Sigmoid colon (tissue), 7 donors: ENCODE results near the gene HOXA5. TPM values are rescaled to one million over a fixed set of nuclear protein-coding genes. Genes with fewer than 3 reads are reported as not detected.

Source experiments
- DNase-seq: peaks from one replicate; pipeline ENCODE4 v3.0.0-alpha.2; 2019
- H3K27ac ChIP-seq, 4 donors: fragments of 200-600 bp; sonication (generic); one replicate each; pipeline ENCODE4 v1.5.1; 2016 to 2019; ENCODE audit warnings: mild to moderate bottlenecking in 1 of 4
- H3K27me3 ChIP-seq, 3 donors: fragments of 200-600 bp; sonication (generic); one replicate each; pipeline ENCODE4 v1.5.1; 2019; ENCODE audit warnings: mild to moderate bottlenecking in 1 of 3
- H3K36me3 ChIP-seq, 4 donors: fragments of 200-600 bp; sonication (generic); one replicate each; pipeline ENCODE4 v1.5.1; 2016 to 2019
- H3K4me1 ChIP-seq, 4 donors: fragments of 200-600 bp; sonication (generic); one replicate each; pipeline ENCODE4 v1.5.1; 2017 to 2019
- H3K4me3 ChIP-seq, 4 donors: fragments of 200-600 bp; sonication (generic); one replicate each; pipeline ENCODE4 v1.5.1; 2017 to 2019; ENCODE audit warnings: mild to moderate bottlenecking in 2 of 4, moderate library complexity in 1 of 4
- H3K9me3 ChIP-seq, 4 donors: fragments of 200-600 bp in 3 of 4; sonication (generic) in 3 of 4; one replicate each; pipeline versions ENCODE4 v1.5.1 to v1.6.1; 2013 to 2019
- EP300 ChIP-seq, 4 donors: sonication (generic); formaldehyde crosslinking; IDR thresholded peaks; one replicate each; pipeline ENCODE4 v1.6.1; 2017; ENCODE audit warnings: antibody characterized with exemption in 4 of 4
- POLR2A ChIP-seq, 2 donors: fragments of 450-650 bp; IDR thresholded peaks; one replicate each; pipeline ENCODE4 v1.6.1; 2016; ENCODE audit warnings: antibody characterized with exemption in 2 of 2, mild to moderate bottlenecking in 2 of 2, moderate library complexity in 2 of 2
- POLR2AphosphoS5 ChIP-seq, 4 donors: sonication (generic); formaldehyde crosslinking; IDR thresholded peaks; one replicate each; pipeline ENCODE4 v1.6.1; 2017; ENCODE audit warnings: antibody characterized with exemption in 4 of 4
- WGBS, 2 donors: extraction: QIAGEN DNeasy Blood & Tissue Kit; methylation state at CpG; one replicate each; pipeline ENCODE4 v1.1.7; 2013; 5-methylcytosine and 5-hydroxymethylcytosine counted together
- intact Hi-C: fragments of 100-400 bp; cut with DNase I; formaldehyde crosslinking; loops from one replicate; pipeline ENCODE4 v1.15.1; 2023
- polyA plus RNA-seq, 3 donors: library from polyadenylated mRNA; stranded (reverse); fragments of 200-250 nt; gene quantifications; one replicate each; pipeline ENCODE4 v1.2.3, GENCODE V29; 2013
- total RNA-seq, 4 donors: library from RNA; depleted of rRNA; stranded (reverse); fragments of >200 nt; gene quantifications; one replicate each; pipeline ENCODE4 v1.1.0, GENCODE V29; 2016
- TF ChIP-seq, protein P1 (sequence below), 4 experiments: fragments of 450-650 bp in 3 of 4; fragments of 200-600 bp in 1 of 4; IDR thresholded peaks; one replicate each; pipeline ENCODE4 v1.5.1; 2016 to 2019; ENCODE audit warnings: antibody characterized with exemption in 4 of 4, mild to moderate bottlenecking in 3 of 4, moderate library complexity in 2 of 4
- donor health status: healthy with polysubstance abuse.
- donor health status: Bipolar disorder and iron deficiency.
- donor health status: healthy.

Gene HOXA5
- total and polyA plus RNA-seq, 7 donors = 3.2 to 14.3 (median 10.2) TPM

DNA sequence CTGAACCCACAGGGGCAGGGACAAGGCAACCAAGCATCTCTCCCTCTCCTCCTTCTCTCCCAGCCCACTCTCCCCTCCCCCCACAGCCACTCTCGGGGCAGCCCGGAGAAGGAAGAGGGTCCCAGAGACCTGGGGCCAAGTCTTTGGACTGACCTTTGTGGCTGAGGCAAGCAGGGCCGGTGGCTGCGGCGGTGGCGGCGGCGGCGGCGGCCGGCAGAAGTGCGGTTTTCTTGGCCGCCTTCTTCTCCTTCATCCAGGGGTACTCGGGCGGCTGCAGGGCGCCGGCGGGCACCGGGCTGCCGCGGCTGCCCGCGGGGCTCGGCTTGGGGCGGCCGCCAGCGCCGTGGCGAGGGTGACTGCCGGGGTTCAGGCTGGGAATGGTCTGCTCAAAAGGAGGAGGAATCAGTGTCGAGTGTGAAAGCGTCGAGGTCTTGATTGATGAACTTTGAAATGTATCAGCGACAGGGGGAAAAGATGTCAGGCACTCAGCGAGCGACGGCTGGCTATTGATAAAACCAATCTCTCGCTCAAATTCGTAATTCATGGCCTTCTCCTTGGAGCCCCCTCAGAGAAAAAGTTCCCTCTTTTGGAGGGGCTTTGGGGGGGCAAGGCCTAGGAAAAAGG, 41.4 kb downstream of the HOXA5 start:
- no peaks in the 10 kb centered on the region for H3K9me3 ChIP-seq
- whole genome bisulfite sequencing, 2 donors = 12 to 14% methylated on average over 39 of the region's 39 CpGs
- no peaks in the 10 kb centered on the region for H3K36me3 ChIP-seq
- no peaks in the 10 kb centered on the region for H3K27me3 ChIP-seq
- intact Hi-C loops = loop anchor here (5.0 kb wide), 1 partner anchor 65 kb away; the partner anchor contains the start of gene HOXA9
- peak; percentile 74 for DNase-seq
- peak overlapping the region; percentile 34 to 53 (median 44) for H3K4me3 ChIP-seq
- peaks cover 0 to 64% (median 29%) of the 10 kb centered on the region in 4 donors for H3K4me1 ChIP-seq
- no peak for TF ChIP-seq EP300 (IDR thresholded peaks at IDR 0.05)
- peak in 1 of 4 donors; percentile 1 for TF ChIP-seq POLR2AphosphoS5 (IDR thresholded peaks at IDR 0.05)
- H3K27ac ChIP-seq = peak overlapping the region; percentile 93 to 99 (median 94)

DNA sequence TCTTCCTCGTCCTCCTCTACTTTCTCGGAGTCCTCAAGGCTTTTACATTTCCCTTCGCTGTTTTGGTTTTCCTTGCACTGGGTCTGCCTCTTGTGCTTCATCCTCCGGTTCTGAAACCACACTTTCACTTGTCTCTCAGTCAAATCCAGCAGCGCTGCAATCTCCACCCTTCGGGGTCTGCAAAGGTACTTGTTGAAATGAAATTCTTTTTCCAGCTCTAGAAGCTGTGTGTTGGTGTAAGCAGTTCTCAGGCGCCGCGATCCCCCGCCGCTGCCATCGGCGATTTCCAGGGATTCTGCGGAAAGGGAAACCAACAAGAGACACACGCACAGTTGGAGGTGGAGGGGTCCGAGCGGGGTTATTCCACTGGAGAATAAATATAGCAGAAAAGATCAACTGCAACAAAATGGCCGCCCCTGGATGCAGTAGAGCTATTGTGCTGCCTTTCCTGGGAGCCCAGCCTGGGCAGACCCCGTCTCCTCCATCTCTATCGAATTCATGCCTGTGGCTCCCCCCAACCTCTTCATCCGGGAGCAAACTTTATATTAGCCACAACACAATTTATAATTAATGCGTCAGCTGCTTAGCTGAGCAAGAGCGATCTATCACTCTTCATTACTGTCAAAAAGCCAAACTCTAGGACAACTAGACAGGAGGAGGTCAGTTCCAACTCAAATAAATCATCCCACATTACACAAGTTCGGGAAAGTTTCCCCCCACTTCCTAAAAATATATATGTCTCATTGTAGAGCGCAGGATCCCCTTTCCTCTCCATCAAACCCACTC, 42.1 kb downstream of the HOXA5 start:
- Histone ChIP-seq H3K27ac (peak overlapping the region; percentile 93 to 99 (median 94)), H3K36me3 (no peaks in the 10 kb centered on the region), H3K27me3 (no peaks in the 10 kb centered on the region), H3K9me3 (no peaks in the 10 kb centered on the region), H3K4me1 (peaks cover 0 to 63% (median 32%) of the 10 kb centered on the region in 4 donors), H3K4me3 (peak overlapping the region; percentile 34 to 53 (median 44))
- TF ChIP-seq POLR2AphosphoS5 (IDR thresholded peaks at IDR 0.05) (peak; percentile 1 to 40 (median 35)), EP300 (IDR thresholded peaks at IDR 0.05) (no peak)
- peak; percentile 78 for DNase-seq
- intact Hi-C loops = loop anchor here (5.0 kb wide), 1 partner anchor 66 kb away; the partner anchor contains the start of gene HOXA9
- WGBS, 2 donors = 22 to 55% methylated on average over 25 of the region's 25 CpGs

DNA sequence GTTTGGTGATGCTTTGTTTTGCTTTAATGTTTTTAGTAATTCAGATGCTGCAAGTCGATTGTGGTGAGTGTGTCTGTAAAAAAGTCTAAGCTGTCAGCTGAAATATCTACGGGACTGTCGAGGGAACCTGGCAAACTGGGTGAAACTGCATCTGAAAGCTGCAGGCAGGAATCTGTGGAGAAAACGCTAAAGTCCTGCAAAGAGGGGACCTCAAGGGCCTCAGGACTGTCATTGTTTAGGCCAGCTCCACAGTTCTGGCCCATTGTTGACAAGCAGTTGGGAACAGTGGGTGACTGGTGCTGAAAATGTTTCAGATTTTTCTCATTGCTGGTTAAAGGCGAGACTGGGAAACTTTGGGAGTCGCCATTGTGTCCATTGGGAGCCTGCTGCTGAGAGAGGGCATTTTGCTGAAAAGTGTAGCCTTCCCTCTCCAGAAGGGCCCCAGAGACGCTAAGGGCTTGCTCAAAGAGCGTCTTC, 42.7 kb downstream of the HOXA5 start:
- intact Hi-C loops = loop anchor here (5.0 kb wide), 1 partner anchor 67 kb away; the partner anchor contains the start of gene HOXA9
- H3K27ac ChIP-seq = peak overlapping the region; percentile 93 to 99 (median 94)
- no peak for DNase-seq
- H3K4me3 ChIP-seq = peak overlapping the region; percentile 34 to 53 (median 44)
- H3K9me3 ChIP-seq = no peaks in the 10 kb centered on the region
- H3K27me3 ChIP-seq = no peaks in the 10 kb centered on the region
- 19 to 61% methylated on average over 8 of the region's 8 CpGs for WGBS, 2 donors
- no peaks in the 10 kb centered on the region for H3K36me3 ChIP-seq
- TF ChIP-seq, protein P1, sequence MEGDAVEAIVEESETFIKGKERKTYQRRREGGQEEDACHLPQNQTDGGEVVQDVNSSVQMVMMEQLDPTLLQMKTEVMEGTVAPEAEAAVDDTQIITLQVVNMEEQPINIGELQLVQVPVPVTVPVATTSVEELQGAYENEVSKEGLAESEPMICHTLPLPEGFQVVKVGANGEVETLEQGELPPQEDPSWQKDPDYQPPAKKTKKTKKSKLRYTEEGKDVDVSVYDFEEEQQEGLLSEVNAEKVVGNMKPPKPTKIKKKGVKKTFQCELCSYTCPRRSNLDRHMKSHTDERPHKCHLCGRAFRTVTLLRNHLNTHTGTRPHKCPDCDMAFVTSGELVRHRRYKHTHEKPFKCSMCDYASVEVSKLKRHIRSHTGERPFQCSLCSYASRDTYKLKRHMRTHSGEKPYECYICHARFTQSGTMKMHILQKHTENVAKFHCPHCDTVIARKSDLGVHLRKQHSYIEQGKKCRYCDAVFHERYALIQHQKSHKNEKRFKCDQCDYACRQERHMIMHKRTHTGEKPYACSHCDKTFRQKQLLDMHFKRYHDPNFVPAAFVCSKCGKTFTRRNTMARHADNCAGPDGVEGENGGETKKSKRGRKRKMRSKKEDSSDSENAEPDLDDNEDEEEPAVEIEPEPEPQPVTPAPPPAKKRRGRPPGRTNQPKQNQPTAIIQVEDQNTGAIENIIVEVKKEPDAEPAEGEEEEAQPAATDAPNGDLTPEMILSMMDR (IDR thresholded peaks at IDR 0.05) = no peak
- TF ChIP-seq EP300 (IDR thresholded peaks at IDR 0.05) = no peak
- peak in 2 of 4 donors; percentile 9 to 27 for TF ChIP-seq POLR2AphosphoS5 (IDR thresholded peaks at IDR 0.05)
- TF ChIP-seq POLR2A (IDR thresholded peaks at IDR 0.05) = no peak
- peaks cover 0 to 56% (median 30%) of the 10 kb centered on the region in 4 donors for H3K4me1 ChIP-seq

DNA sequence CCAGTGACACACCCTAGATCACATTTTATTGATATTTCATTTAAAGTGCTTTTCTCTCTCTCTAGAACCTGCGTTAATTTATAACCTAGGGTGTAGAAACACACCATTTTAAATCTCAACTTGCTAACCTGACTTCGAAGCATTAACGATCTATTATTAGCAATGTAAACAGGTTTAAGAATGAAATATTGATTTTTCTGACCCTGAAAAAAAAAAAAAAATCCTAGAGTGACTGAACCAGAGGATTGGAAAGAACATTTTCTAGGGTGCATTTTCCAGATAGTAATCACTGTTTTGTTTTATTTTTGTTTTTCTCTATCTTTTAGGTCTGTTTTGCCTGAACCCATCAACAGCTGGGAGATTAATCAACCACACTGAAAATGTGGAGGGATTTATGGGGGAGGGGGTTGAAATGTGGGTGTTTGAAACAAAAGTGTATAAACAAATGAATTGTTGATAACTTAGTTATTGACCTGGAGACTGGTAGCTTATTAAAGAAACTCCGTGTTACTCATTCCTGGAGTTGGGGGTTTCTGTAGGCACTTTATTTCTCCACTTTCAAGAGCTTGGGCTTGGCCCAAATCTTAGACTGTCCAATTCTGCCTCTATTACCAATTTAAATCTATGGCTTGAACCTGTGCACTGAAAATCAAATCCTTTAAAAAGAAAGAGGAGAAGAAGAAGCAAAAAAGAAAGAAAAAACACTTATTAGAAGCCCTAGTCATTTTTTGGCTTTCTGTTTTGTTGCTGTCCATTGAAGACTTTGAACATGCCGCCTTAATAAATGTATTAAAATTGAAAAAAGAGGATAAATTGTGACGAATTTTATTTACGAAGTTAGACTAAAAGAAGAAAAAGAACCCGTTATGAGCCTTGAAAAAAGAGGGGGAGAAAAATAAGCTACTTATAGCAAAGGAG, 43.8 kb downstream of the HOXA5 start:
- TF ChIP-seq, protein P1 (IDR thresholded peaks at IDR 0.05) = no peak
- no peak for TF ChIP-seq POLR2A (IDR thresholded peaks at IDR 0.05)
- no peak for TF ChIP-seq EP300 (IDR thresholded peaks at IDR 0.05)
- no peak for TF ChIP-seq POLR2AphosphoS5 (IDR thresholded peaks at IDR 0.05)
- Histone ChIP-seq H3K4me1 (peaks cover 0 to 52% (median 30%) of the 10 kb centered on the region in 4 donors), H3K4me3 (peak overlapping the region in 2 of 4 donors; percentile 91 to 93), H3K9me3 (no peaks in the 10 kb centered on the region), H3K27ac (peak overlapping the region; percentile 93 to 99 (median 94)), H3K27me3 (no peaks in the 10 kb centered on the region), H3K36me3 (no peaks in the 10 kb centered on the region)
- DNase-seq = no peak
- 36 to 72% methylated on average over 8 of the region's 8 CpGs for WGBS, 2 donors
- intact Hi-C loops = loop anchor here (2.0 to 10.0 kb wide), 5 partner anchors 31 to 1235 kb away; partner anchors contain the start of genes CBX3, HNRNPA2B1, HOXA4 and HOXA9
